ENCODE results near the gene TFF1. TPM values are rescaled to one million over a fixed set of nuclear protein-coding genes. Genes with fewer than 3 reads are reported as not detected.

Gene TFF1
- polyA plus RNA-seq, 2 donors: 0.42 to 9.7 TPM

DNA sequence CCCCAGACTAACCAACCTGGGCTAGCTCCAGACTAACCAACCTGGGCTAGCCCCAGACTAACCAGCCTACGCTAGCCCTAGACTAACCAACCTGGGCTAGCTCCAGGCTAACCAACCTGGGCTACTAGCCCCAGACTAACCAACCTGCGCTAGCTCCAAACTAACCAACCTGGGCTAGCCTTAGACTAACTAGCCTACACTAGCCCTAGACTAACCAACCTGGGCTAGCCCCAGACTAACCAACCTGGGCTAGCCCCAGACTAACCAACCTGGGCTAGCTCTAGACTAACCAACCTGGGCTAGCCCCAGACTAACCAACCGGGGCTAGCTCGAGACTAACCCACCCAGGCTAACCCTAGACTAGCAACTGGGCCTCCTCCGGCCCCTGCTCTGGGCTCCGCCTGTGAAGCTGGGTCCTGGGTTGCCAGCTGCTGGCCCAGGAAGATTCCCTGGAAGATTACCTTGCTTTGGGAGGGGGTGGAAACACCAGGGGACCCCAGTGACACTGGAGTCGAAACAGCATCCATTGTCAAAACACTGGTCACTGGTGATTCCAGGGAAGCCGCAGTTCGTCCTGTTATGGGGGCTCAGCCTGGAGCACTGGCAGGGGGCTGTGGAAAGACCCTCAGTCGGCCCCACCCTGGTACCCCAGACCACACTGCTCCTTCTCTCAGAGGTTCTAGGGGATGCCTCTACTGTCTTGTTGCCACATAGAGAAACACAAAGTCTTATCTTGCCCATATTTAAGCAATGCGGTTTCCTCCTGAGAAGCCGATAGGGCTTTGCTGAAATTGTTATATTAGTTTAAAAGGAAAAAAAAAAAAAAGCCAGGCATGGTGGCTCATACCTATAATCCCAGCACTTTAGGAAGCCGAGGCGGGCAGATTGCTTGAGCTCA, 16.7 kb downstream of the TFF1 start:
- WGBS, 2 donors: 83 to 84% methylated on average over 14 of the region's 14 CpGs
- Histone ChIP-seq H3K9me3 (ENCODE audit: control insufficient read depth in 2 of 2, insufficient read depth in 1 of 2, low read depth in 1 of 2, low read length in 1 of 2) (peaks cover 0 to 6% of the 10 kb centered on the region in 2 donors), H3K27ac (ENCODE audit: low read depth in 2 of 2, low read length in 1 of 2) (no peak overlapping the region), H3K4me1 (ENCODE audit: control insufficient read depth in 2 of 2, insufficient read depth in 2 of 2, low read length in 1 of 2) (no peaks in the 10 kb centered on the region), H3K4me3 (ENCODE audit: low read depth in 1 of 2, low read length in 2 of 2) (no peak overlapping the region), H3K27me3 (ENCODE audit: control insufficient read depth in 1 of 2, insufficient read depth in 2 of 2, low read length in 2 of 2) (peaks cover 0 to 2% of the 10 kb centered on the region in 2 donors), H3K36me3 (ENCODE audit: control insufficient read depth in 2 of 2, insufficient read depth in 2 of 2, low read length in 1 of 2) (no peaks in the 10 kb centered on the region)

DNA sequence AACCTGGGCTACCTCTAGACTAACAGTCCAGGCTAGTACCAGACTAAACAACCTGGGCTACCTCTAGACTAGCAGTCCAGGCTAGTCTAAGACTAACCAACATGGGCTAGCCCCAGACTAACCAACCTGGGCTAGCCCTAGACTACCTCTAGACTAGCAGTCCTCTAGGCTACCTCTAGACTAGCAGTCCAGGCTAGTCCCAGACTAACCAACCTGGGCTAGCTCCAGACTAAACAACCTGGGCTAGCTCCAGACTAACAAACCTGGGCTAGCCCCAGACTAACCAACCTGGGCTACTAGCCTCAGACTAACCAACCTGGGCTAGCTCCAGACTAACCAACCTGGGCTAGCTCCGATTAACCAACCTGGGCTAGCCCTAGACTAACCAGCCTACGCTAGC, 17.6 kb downstream of the TFF1 start:
- Histone ChIP-seq H3K36me3 (ENCODE audit: control insufficient read depth in 2 of 2, insufficient read depth in 2 of 2, low read length in 1 of 2) (no peaks in the 10 kb centered on the region), H3K27me3 (ENCODE audit: control insufficient read depth in 1 of 2, insufficient read depth in 2 of 2, low read length in 2 of 2) (no peaks in the 10 kb centered on the region), H3K4me3 (ENCODE audit: low read depth in 1 of 2, low read length in 2 of 2) (no peak overlapping the region), H3K4me1 (ENCODE audit: control insufficient read depth in 2 of 2, insufficient read depth in 2 of 2, low read length in 1 of 2) (no peaks in the 10 kb centered on the region), H3K27ac (ENCODE audit: low read depth in 2 of 2, low read length in 1 of 2) (no peak overlapping the region), H3K9me3 (ENCODE audit: control insufficient read depth in 2 of 2, insufficient read depth in 1 of 2, low read depth in 1 of 2, low read length in 1 of 2) (peaks cover 0 to 6% of the 10 kb centered on the region in 2 donors)
- 95 to 97% methylated on average over 2 of the region's 2 CpGs for WGBS, 2 donors

DNA sequence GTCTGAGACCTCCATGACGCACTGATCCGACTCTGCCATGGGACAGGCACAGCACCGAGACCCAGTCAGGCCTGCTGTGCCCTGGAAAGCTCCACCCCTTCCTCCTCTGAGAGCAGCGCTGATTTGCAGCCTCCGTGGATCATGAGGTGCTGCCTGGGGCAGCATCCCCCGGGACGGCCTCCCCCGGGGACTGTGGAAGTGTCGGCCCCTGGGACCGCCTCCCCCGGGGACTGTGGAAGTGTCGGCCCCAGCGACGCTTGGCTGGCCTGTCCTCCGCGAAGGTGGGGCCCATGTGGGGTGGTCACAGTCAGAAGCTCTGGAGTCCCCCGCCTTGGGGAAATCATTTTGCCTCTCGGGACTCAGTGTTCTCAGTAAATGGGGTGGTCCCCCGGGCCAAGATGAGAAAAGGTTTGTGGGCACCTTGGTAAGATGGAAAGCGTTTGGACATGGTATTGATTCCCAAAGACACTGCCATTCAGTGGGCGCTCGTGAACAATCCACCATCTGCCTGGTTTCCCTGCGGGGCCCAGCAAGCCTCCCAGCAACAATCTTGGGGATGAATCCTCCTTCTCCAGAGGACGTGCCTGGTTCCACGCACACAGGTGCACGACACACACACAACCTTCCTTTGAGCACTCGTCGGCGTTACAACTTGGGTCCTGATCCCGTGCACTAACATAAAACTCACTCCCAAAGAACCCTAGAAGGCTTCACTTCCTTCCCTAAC, 18.6 kb downstream of the TFF1 start:
- H3K27me3 ChIP-seq (ENCODE audit: control insufficient read depth in 1 of 2, insufficient read depth in 2 of 2, low read length in 2 of 2): no peaks in the 10 kb centered on the region
- no peaks in the 10 kb centered on the region for H3K4me1 ChIP-seq (ENCODE audit: control insufficient read depth in 2 of 2, insufficient read depth in 2 of 2, low read length in 1 of 2)
- WGBS, 2 donors: 90% methylated on average over 30 of the region's 30 CpGs
- H3K27ac ChIP-seq (ENCODE audit: low read depth in 2 of 2, low read length in 1 of 2): no peak overlapping the region
- peaks cover 0 to 2% of the 10 kb centered on the region in 2 donors for H3K9me3 ChIP-seq (ENCODE audit: control insufficient read depth in 2 of 2, insufficient read depth in 1 of 2, low read depth in 1 of 2, low read length in 1 of 2)
- H3K4me3 ChIP-seq (ENCODE audit: low read depth in 1 of 2, low read length in 2 of 2): no peak overlapping the region
- H3K36me3 ChIP-seq (ENCODE audit: control insufficient read depth in 2 of 2, insufficient read depth in 2 of 2, low read length in 1 of 2): no peaks in the 10 kb centered on the region

DNA sequence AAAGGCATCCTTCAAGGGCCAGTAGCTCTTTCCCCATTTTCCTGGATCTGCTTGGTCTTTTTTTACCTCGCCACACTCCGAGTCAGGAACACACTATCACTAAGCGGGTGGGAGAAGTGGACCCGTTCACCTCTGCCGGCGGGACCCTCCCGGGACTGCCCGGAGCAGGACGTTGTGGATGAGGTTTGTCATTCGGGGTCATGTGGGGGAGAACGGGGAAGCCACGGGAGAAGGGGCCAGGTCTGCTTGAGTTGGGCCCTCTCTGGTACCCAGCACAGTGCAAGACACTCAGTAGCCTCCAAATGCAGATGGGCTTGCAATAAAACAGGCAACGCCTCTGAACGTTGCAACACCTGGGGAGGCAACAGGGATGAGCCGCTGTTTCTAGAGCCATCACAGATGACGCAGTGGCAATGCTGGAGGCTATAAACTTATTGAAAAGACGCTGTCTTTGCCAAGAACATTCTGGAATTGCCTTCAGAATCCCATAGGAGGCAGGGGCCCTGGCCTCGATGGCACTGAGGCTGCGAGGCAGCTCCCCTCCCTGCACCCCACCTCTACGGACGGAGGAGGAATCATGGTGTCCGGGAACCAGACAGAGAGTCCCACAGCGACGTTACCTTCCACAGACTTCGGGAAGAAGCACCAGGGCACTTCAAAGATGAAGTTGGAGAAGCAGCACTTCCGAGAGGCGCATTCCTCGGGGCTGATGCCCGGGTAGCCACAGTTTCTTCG, 19.3 kb downstream of the TFF1 start:
- 88 to 92% methylated on average over 30 of the region's 30 CpGs for WGBS, 2 donors
- Histone ChIP-seq H3K9me3 (ENCODE audit: control insufficient read depth in 2 of 2, insufficient read depth in 1 of 2, low read depth in 1 of 2, low read length in 1 of 2) (no peaks in the 10 kb centered on the region), H3K4me1 (ENCODE audit: control insufficient read depth in 2 of 2, insufficient read depth in 2 of 2, low read length in 1 of 2) (no peaks in the 10 kb centered on the region), H3K4me3 (ENCODE audit: low read depth in 1 of 2, low read length in 2 of 2) (no peak overlapping the region), H3K27ac (ENCODE audit: low read depth in 2 of 2, low read length in 1 of 2) (no peak overlapping the region), H3K36me3 (ENCODE audit: control insufficient read depth in 2 of 2, insufficient read depth in 2 of 2, low read length in 1 of 2) (no peaks in the 10 kb centered on the region), H3K27me3 (ENCODE audit: control insufficient read depth in 1 of 2, insufficient read depth in 2 of 2, low read length in 2 of 2) (no peaks in the 10 kb centered on the region)

DNA sequence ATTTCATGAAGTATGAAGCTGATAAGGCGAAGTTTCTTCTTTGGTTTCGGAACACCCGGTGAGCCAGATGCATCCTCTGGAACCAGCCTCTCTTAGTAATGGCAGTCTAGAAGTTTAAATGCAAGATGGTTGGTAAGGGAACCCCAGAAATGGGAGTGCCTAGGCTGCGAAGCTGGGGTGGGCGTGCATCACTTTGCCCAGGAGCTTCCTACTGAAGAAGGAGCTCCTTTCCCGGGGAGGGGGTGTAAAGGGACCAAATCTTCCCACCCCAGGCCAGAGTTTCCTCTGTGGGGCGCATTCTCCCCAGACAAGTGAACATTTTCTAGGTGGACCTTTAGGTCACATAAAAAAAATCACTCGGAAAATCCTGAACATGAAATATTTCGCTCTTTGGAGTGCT, 19.9 kb downstream of the TFF1 start:
- no peaks in the 10 kb centered on the region for H3K27me3 ChIP-seq (ENCODE audit: control insufficient read depth in 1 of 2, insufficient read depth in 2 of 2, low read length in 2 of 2)
- no peaks in the 10 kb centered on the region for H3K4me1 ChIP-seq (ENCODE audit: control insufficient read depth in 2 of 2, insufficient read depth in 2 of 2, low read length in 1 of 2)
- H3K27ac ChIP-seq (ENCODE audit: low read depth in 2 of 2, low read length in 1 of 2): no peak overlapping the region
- no peaks in the 10 kb centered on the region for H3K9me3 ChIP-seq (ENCODE audit: control insufficient read depth in 2 of 2, insufficient read depth in 1 of 2, low read depth in 1 of 2, low read length in 1 of 2)
- no peaks in the 10 kb centered on the region for H3K36me3 ChIP-seq (ENCODE audit: control insufficient read depth in 2 of 2, insufficient read depth in 2 of 2, low read length in 1 of 2)
- H3K4me3 ChIP-seq (ENCODE audit: low read depth in 1 of 2, low read length in 2 of 2): no peak overlapping the region
- 92 to 94% methylated on average over 9 of the region's 9 CpGs for WGBS, 2 donors

DNA sequence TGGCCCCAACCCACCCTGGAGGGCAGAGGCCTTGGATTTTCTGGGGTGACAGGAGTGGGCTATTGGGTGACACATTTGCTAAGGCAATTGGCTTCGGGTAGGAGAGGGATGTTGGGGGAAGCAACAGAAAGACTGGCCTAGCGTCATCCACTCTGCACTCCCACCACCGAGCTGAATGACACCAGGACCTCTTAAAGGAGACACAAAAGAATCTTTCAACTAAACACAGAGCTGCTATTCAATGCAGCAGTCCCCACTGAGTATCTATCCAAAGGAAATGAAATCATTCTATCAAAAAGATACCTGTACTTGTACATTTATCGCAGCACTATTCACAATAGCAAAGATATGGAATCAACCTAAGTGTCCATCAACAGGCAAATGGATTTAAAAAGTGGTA, 21.7 kb downstream of the TFF1 start:
- Histone ChIP-seq H3K27me3 (ENCODE audit: control insufficient read depth in 1 of 2, insufficient read depth in 2 of 2, low read length in 2 of 2) (no peaks in the 10 kb centered on the region), H3K9me3 (ENCODE audit: control insufficient read depth in 2 of 2, insufficient read depth in 1 of 2, low read depth in 1 of 2, low read length in 1 of 2) (no peaks in the 10 kb centered on the region), H3K36me3 (ENCODE audit: control insufficient read depth in 2 of 2, insufficient read depth in 2 of 2, low read length in 1 of 2) (no peaks in the 10 kb centered on the region), H3K27ac (ENCODE audit: low read depth in 2 of 2, low read length in 1 of 2) (no peak overlapping the region), H3K4me3 (ENCODE audit: low read depth in 1 of 2, low read length in 2 of 2) (no peak overlapping the region), H3K4me1 (ENCODE audit: control insufficient read depth in 2 of 2, insufficient read depth in 2 of 2, low read length in 1 of 2) (no peaks in the 10 kb centered on the region)
- WGBS, 2 donors: 80 to 82% methylated on average over 4 of the region's 4 CpGs

DNA sequence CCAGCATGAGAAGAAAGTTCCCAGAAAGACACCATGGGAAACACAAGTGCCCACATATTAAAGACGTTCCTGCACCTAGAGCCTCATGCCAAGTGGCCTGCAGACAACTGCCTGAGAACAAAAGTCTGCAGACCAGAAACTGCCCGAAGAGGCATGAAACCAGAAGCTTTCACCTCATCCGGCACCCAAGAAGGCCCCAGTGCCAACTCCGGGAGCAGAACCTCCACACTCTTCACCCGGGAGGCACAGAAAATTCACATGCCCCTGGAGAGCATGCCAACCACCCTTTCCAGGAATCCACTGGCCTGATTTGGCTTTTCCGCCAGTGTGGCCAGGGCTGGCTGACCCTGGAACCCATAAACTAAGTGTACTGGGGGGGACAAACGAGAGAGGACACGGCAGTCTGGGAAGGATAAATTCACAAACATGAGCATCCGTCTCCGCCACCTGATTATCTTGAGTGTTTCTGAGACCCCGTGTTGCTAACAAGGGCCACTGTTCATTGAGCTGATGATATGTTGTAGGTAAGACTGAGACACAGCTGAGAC, 22.3 kb downstream of the TFF1 start:
- 83 to 90% methylated on average over 11 of the region's 11 CpGs for WGBS, 2 donors
- H3K27ac ChIP-seq (ENCODE audit: low read depth in 2 of 2, low read length in 1 of 2): no peak overlapping the region
- H3K9me3 ChIP-seq (ENCODE audit: control insufficient read depth in 2 of 2, insufficient read depth in 1 of 2, low read depth in 1 of 2, low read length in 1 of 2): no peaks in the 10 kb centered on the region
- H3K4me1 ChIP-seq (ENCODE audit: control insufficient read depth in 2 of 2, insufficient read depth in 2 of 2, low read length in 1 of 2): no peaks in the 10 kb centered on the region
- no peaks in the 10 kb centered on the region for H3K27me3 ChIP-seq (ENCODE audit: control insufficient read depth in 1 of 2, insufficient read depth in 2 of 2, low read length in 2 of 2)
- no peaks in the 10 kb centered on the region for H3K36me3 ChIP-seq (ENCODE audit: control insufficient read depth in 2 of 2, insufficient read depth in 2 of 2, low read length in 1 of 2)
- no peak overlapping the region for H3K4me3 ChIP-seq (ENCODE audit: low read depth in 1 of 2, low read length in 2 of 2)

DNA sequence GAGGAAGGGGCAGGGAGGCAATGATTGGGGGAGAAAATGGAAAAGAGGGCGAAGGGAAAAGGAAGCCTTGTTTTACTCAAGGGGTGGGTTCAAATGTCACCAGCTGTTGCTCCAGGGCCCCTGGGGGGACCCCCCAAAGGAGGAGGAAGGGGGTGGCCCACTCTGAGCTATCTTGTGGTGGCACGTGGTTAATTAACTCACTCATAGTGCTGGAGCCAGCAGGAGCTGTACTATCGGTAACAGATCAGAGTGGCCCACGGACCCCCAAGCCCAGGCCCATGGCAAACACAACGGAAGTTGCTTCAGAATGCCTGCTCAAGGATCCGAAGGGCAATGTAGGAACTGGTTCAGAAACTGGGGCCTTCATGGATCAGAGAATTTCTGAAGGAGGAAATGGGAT, 22.8 kb downstream of the TFF1 start:
- Histone ChIP-seq H3K4me1 (ENCODE audit: control insufficient read depth in 2 of 2, insufficient read depth in 2 of 2, low read length in 1 of 2) (peaks cover under 1 to 2% of the 10 kb centered on the region in 2 donors), H3K4me3 (ENCODE audit: low read depth in 1 of 2, low read length in 2 of 2) (no peak overlapping the region), H3K36me3 (ENCODE audit: control insufficient read depth in 2 of 2, insufficient read depth in 2 of 2, low read length in 1 of 2) (no peaks in the 10 kb centered on the region), H3K9me3 (ENCODE audit: control insufficient read depth in 2 of 2, insufficient read depth in 1 of 2, low read depth in 1 of 2, low read length in 1 of 2) (no peaks in the 10 kb centered on the region), H3K27ac (ENCODE audit: low read depth in 2 of 2, low read length in 1 of 2) (no peak overlapping the region), H3K27me3 (ENCODE audit: control insufficient read depth in 1 of 2, insufficient read depth in 2 of 2, low read length in 2 of 2) (no peaks in the 10 kb centered on the region)
- 90 to 93% methylated on average over 6 of the region's 6 CpGs for WGBS, 2 donors

DNA sequence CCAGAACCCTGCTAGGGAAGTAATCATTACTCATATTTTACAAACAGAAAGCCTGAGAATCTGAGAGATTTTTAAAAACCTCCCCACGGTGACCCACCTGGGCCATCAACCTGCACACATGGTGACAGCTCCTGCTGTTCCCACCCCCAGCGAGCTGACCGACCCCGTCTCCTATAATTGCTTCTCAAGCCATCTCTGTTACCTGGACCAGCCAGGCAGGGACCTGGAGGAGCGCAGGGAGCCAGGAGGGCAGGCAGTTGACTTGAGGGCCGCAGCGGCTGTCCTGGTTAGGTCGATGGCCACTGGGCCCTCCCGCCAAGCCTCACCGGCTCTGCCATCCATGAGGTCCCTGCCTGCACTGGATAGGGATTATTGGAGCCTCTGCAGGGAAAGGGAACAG, 23.2 kb downstream of the TFF1 start:
- H3K27ac ChIP-seq (ENCODE audit: low read depth in 2 of 2, low read length in 1 of 2): no peak overlapping the region
- H3K4me1 ChIP-seq (ENCODE audit: control insufficient read depth in 2 of 2, insufficient read depth in 2 of 2, low read length in 1 of 2): peaks cover 5 to 6% of the 10 kb centered on the region in 2 donors
- H3K4me3 ChIP-seq (ENCODE audit: low read depth in 1 of 2, low read length in 2 of 2): no peak overlapping the region
- H3K27me3 ChIP-seq (ENCODE audit: control insufficient read depth in 1 of 2, insufficient read depth in 2 of 2, low read length in 2 of 2): no peaks in the 10 kb centered on the region
- 78 to 83% methylated on average over 10 of the region's 10 CpGs for WGBS, 2 donors
- no peaks in the 10 kb centered on the region for H3K36me3 ChIP-seq (ENCODE audit: control insufficient read depth in 2 of 2, insufficient read depth in 2 of 2, low read length in 1 of 2)
- no peaks in the 10 kb centered on the region for H3K9me3 ChIP-seq (ENCODE audit: control insufficient read depth in 2 of 2, insufficient read depth in 1 of 2, low read depth in 1 of 2, low read length in 1 of 2)

All from esophagus (tissue), 2 donors.